ENCODE results near the gene IQSEC1.

DNA sequence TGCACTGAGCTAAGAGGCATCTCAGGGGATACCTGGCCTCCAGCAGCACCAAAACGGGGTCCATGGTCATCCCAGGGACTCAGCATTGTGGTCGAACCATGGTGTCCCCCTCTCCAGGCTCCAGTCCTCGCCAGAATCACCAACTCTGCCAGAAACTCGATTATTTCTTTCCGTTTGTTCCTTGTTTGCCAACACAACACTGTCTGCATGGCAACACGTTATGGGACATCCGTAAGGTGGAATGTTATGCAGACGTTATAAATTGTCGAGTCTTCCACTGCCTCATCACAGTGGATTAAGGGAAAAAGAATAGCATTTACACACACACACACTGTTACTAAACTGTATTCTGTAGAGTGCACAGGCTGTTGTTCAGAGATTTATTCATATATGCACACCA lies 179.4 kb downstream of the IQSEC1 start:
- no peak for TF ChIP-seq TFCP2L1 (CRISPR knock-in tag; IDR thresholded peaks at IDR 0.05)
- TF ChIP-seq, protein P1, sequence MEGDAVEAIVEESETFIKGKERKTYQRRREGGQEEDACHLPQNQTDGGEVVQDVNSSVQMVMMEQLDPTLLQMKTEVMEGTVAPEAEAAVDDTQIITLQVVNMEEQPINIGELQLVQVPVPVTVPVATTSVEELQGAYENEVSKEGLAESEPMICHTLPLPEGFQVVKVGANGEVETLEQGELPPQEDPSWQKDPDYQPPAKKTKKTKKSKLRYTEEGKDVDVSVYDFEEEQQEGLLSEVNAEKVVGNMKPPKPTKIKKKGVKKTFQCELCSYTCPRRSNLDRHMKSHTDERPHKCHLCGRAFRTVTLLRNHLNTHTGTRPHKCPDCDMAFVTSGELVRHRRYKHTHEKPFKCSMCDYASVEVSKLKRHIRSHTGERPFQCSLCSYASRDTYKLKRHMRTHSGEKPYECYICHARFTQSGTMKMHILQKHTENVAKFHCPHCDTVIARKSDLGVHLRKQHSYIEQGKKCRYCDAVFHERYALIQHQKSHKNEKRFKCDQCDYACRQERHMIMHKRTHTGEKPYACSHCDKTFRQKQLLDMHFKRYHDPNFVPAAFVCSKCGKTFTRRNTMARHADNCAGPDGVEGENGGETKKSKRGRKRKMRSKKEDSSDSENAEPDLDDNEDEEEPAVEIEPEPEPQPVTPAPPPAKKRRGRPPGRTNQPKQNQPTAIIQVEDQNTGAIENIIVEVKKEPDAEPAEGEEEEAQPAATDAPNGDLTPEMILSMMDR (IDR thresholded peaks at IDR 0.05): no peak
- TF ChIP-seq POLR2A (IDR thresholded peaks at IDR 0.05; ENCODE audit: low read length): no peak

All from A549 (cell line).